Ovary (tissue), 9 donors: ENCODE measurements around the gene PRKG1. TPM values are rescaled to one million over a fixed set of nuclear protein-coding genes. Genes with fewer than 3 reads are reported as not detected.

Experiments used
- DNase-seq, 5 donors: peaks; one replicate each; pipeline ENCODE4 v3.0.0-alpha.2; 2019 to 2020
- H3K27ac ChIP-seq, 2 donors: fragments of 200-600 bp; one replicate each; pipeline versions ENCODE4 v1.5.1 to v1.8.0; 2019 to 2022
- H3K27me3 ChIP-seq: fragments of 200-600 bp; one replicate; pipeline ENCODE4 v1.8.0; 2022
- H3K36me3 ChIP-seq: fragments of 200-600 bp; sonication (generic); one replicate; pipeline ENCODE4 v1.5.1; 2019
- H3K4me1 ChIP-seq: one replicate; pipeline ENCODE4 v1.8.1; 2013; ENCODE audit warnings: mild to moderate bottlenecking, moderate library complexity; ENCODE audit not compliant: insufficient read depth
- H3K4me3 ChIP-seq: fragments of 200-600 bp; sonication (generic); one replicate; pipeline ENCODE4 v1.5.1; 2017
- H3K9me3 ChIP-seq, 2 donors: fragments of 200-600 bp in 1 of 2; sonication (generic) in 1 of 2; one replicate each; pipeline versions ENCODE4 v1.5.1 to v1.8.1; 2013 to 2019; ENCODE audit warnings: mild to moderate bottlenecking in 1 of 2, moderate library complexity in 1 of 2
- EP300 ChIP-seq: sonication (generic); formaldehyde crosslinking; IDR thresholded peaks from one replicate; pipeline ENCODE4 v1.6.1; 2017; ENCODE audit warnings: antibody characterized with exemption
- POLR2A ChIP-seq: fragments of 450-650 bp; IDR thresholded peaks from one replicate; pipeline ENCODE4 v1.6.1; 2017; ENCODE audit warnings: antibody characterized with exemption, mild to moderate bottlenecking, moderate library complexity
- WGBS, 3 donors: extraction: QIAGEN DNeasy Blood & Tissue Kit in 1 of 3; methylation state at CpG; one replicate each; pipeline versions ENCODE4 v1.1.5 to v1.1.7; 2013 to 2017; 5-methylcytosine and 5-hydroxymethylcytosine counted together
- intact Hi-C, 4 donors: fragments of 100-400 bp; cut with DNase I; formaldehyde crosslinking; loops; one replicate each; pipeline versions ENCODE4 v1.11.0 to v1.15.1; 2022 to 2023
- polyA plus RNA-seq, 2 donors: library from polyadenylated mRNA; stranded (reverse); fragments of 200-250 nt in 1 of 2; fragments of 350-450 nt in 1 of 2; fragmentation: Illumina TruSeq in 1 of 2; extraction: RNeasy Lipid Tissue Mini Kit (QIAGEN cat#74804) in 1 of 2; gene quantifications; one replicate each; pipeline ENCODE4 v1.2.3, GENCODE V29; 2013 to 2014
- total RNA-seq, 7 donors: library from RNA; depleted of rRNA in 2 of 7; stranded (reverse); fragments of >200 nt in 2 of 7; fragmentation: NEBNext Ultra II Directional in 3 of 7; extraction: Animal tissue kit (Norgen Biotek cat#: 25700) in 3 of 7; gene quantifications; one replicate each; pipeline versions ENCODE4 v1.1.0 to v1.2.4, GENCODE V29; 2016 to 2023
- TF ChIP-seq, protein P1 (sequence below), 3 donors: fragments of 450-650 bp in 2 of 3; fragments of 200-600 bp in 1 of 3; IDR thresholded peaks; one replicate each; pipeline versions ENCODE4 v1.5.1 to v1.8.0; 2016 to 2022; ENCODE audit warnings: antibody characterized with exemption in 3 of 3, mild to moderate bottlenecking in 1 of 3
- donor health status: DM: no; HTN: no; CAD: no; lungs with moderate emphysema.
- donor health status: DM: no; HTN: no; CAD: no.
- donor health status: Bipolar disorder and iron deficiency.
- donor health status: DM: yes; HTN: yes; CAD: no.
- donor health status: DM: no; HTN: no; CAD: no.
- donor health status: DM: yes; HTN: yes; CAD: no.

PRKG1 gene
- total and polyA plus RNA-seq, 9 donors = 2.8 to 21.1 (median 15.7) TPM

DNA sequence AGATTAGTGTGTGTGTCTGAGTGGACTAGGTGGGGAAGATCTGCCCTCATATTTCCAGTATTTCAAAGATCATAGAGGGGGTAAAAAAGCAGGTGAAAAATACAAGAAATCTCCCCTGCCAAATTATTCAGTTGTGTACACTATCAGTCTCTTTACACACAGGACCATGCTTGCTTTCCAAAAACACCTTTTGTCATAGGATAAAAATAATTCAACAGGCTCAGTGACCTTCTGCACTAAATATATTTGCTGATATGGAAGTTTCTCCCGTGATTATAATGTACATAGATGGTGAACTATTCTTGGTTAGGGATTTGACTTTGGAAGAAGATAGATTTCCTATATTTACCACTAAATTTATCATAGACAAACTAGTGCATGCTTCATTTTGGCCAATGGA is 649.8 kb downstream of the PRKG1 start:
- Histone ChIP-seq H3K27ac (no peak overlapping the region), H3K9me3 (no peaks in the 10 kb centered on the region), H3K4me1 (no peaks in the 10 kb centered on the region), H3K36me3 (no peaks in the 10 kb centered on the region), H3K27me3 (no peaks in the 10 kb centered on the region), H3K4me3 (no peak overlapping the region)
- intact Hi-C loops = no loop called here
- TF ChIP-seq, protein P1, sequence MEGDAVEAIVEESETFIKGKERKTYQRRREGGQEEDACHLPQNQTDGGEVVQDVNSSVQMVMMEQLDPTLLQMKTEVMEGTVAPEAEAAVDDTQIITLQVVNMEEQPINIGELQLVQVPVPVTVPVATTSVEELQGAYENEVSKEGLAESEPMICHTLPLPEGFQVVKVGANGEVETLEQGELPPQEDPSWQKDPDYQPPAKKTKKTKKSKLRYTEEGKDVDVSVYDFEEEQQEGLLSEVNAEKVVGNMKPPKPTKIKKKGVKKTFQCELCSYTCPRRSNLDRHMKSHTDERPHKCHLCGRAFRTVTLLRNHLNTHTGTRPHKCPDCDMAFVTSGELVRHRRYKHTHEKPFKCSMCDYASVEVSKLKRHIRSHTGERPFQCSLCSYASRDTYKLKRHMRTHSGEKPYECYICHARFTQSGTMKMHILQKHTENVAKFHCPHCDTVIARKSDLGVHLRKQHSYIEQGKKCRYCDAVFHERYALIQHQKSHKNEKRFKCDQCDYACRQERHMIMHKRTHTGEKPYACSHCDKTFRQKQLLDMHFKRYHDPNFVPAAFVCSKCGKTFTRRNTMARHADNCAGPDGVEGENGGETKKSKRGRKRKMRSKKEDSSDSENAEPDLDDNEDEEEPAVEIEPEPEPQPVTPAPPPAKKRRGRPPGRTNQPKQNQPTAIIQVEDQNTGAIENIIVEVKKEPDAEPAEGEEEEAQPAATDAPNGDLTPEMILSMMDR (IDR thresholded peaks at IDR 0.05) = no peak
- TF ChIP-seq POLR2A (no peak), EP300 (no peak)
- DNase-seq = no peak
- 59 to 71% (median 69%) methylated on average over 1 of the region's 1 CpG for WGBS, 3 donors

DNA sequence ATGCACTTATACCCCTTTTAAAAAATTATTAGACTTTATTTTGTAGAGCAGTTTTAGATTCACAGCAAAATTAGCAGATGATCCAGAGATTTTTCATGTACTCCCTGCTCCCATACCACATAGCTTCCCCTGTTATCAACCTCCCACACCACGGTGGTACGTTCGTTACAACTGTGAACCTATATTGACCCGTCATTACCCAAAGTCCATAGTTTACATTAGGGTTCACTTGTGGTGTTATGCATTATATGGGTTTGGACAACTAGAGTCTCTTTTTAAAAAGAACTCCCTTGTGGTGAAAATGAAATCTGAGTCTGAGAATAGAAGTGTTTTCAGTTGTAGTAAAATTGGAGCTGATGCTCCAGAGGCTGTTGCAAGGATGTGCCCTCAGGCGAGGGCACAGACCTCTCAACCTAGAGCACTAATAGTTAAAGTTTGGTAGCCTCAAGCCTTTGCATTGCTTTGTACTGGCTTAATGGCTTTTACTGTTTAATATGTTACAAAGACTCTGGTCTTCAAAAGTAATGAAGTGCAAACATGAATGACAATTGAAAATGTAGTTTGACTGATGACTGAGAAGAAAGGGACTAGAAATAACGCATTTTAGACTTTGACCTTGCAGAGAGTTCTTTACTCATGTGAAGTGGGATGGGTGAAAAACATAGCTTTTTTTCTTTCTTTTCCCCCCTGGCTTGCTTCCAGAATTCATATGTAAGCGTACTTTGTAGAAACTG is 655.7 kb downstream of the PRKG1 start:
- Histone ChIP-seq H3K27me3 (no peaks in the 10 kb centered on the region), H3K27ac (no peak overlapping the region), H3K4me3 (no peak overlapping the region), H3K9me3 (no peaks in the 10 kb centered on the region), H3K4me1 (no peaks in the 10 kb centered on the region), H3K36me3 (no peaks in the 10 kb centered on the region)
- DNase-seq = no peak
- WGBS, 3 donors = 90 to 93% (median 92%) methylated on average over 7 of the region's 7 CpGs
- no peak for TF ChIP-seq POLR2A
- no peak for TF ChIP-seq EP300
- TF ChIP-seq, protein P1 (IDR thresholded peaks at IDR 0.05) = no peak
- intact Hi-C loops = no loop called here

DNA sequence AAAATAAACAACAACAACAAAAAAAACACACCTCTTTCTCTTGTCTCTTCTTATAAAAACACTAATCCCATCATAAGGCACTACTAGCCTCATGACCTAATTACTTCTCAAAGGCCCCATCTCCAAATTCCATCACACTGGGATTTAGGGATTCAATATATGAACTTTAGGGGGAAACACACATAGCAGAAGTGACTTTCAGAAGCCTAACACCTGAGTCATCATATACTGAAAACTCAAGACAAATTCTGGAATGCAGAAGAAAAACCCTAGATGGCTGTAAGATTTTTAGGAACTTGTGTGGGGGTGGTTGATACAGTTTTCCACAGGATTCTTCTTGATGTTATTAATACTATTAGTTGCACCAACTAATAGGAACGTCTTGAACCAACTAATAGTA is 658.8 kb downstream of the PRKG1 start:
- H3K9me3 ChIP-seq = no peaks in the 10 kb centered on the region
- no peaks in the 10 kb centered on the region for H3K36me3 ChIP-seq
- H3K27me3 ChIP-seq = no peaks in the 10 kb centered on the region
- no peak for TF ChIP-seq EP300
- TF ChIP-seq POLR2A = no peak
- TF ChIP-seq, protein P1 (IDR thresholded peaks at IDR 0.05) = no peak
- no peak overlapping the region for H3K4me3 ChIP-seq
- WGBS, 3 donors = 84 to 87% (median 86%) methylated on average over 1 of the region's 1 CpG
- no peaks in the 10 kb centered on the region for H3K4me1 ChIP-seq
- intact Hi-C loops = no loop called here
- DNase-seq = no peak
- no peak overlapping the region for H3K27ac ChIP-seq

DNA sequence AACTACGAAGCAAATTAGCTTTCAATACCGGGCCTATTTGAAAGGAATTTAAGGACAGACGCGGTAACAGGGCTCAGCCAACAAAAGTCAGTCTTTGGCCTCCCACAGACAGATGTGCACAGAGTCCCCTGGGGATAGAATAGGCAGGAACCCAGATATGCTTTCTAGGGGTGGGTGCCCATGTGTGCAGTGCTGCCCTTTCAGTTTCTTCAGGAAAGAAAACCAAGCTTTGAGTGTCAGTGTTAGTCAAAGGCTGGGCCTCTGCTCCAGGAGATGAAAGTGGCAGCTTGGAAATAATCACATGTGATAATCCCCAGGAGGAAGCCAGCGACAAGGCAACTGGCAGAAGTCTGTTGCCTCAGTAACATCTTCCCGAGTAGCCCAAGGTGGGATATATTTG is 668.9 kb downstream of the PRKG1 start:
- no peak overlapping the region for H3K4me3 ChIP-seq
- intact Hi-C loops = no loop called here
- TF ChIP-seq EP300 (no peak), POLR2A (no peak)
- TF ChIP-seq, protein P1 (IDR thresholded peaks at IDR 0.05) = no peak
- H3K4me1 ChIP-seq = no peaks in the 10 kb centered on the region
- H3K27me3 ChIP-seq = no peaks in the 10 kb centered on the region
- no peak for DNase-seq
- no peaks in the 10 kb centered on the region for H3K9me3 ChIP-seq
- no peaks in the 10 kb centered on the region for H3K36me3 ChIP-seq
- no peak overlapping the region for H3K27ac ChIP-seq
- WGBS, 3 donors = 69 to 79% (median 70%) methylated on average over 6 of the region's 6 CpGs
